HL-60 (cell line): ENCODE data around the gene GIT2.

ENCODE experiments used
- DNase-seq, 2 experiments: peaks; one replicate each; pipeline ENCODE4 v3.0.0-alpha.2; 2010 to 2020; ENCODE audit warnings: low read depth in 1 of 2, low spot score in 1 of 2
- H3K27ac ChIP-seq: fragments of 250-450 bp; sonication (Bioruptor Pico); replicated peaks from 2 replicates; pipeline ENCODE4 v1.5.1; 2020; ENCODE audit warnings: mild to moderate bottlenecking, moderate library complexity
- H3K27me3 ChIP-seq: fragments of 250-450 bp; sonication (Bioruptor Pico); 2 replicates; pipeline ENCODE4 v1.5.1; 2021; ENCODE audit warnings: mild to moderate bottlenecking, moderate library complexity; ENCODE audit not compliant: insufficient read depth, poor library complexity, severe bottlenecking
- H3K4me3 ChIP-seq: replicated peaks from 2 replicates; pipeline ENCODE4 v1.5.1; 2011; ENCODE audit warnings: mild to moderate bottlenecking, control low read depth, low read length; ENCODE audit not compliant: insufficient read depth
- GABPA ChIP-seq: IDR thresholded peaks from 2 replicates; pipeline ENCODE4 v1.6.1; 2012; ENCODE audit warnings: low read depth
- POLR2AphosphoS5 ChIP-seq: IDR thresholded peaks from 2 replicates; pipeline ENCODE4 v1.6.1; 2012; ENCODE audit warnings: low read depth
- SPI1 ChIP-seq: IDR thresholded peaks from 2 replicates; pipeline ENCODE4 v1.6.1; 2012; ENCODE audit warnings: low read depth, mild to moderate bottlenecking, borderline replicate concordance
- TF ChIP-seq, protein P1 (sequence below): IDR thresholded peaks from one replicate; pipeline ENCODE4 v1.5.1; 2011; ENCODE audit warnings: low read length, control low read depth, inconsistent platforms; ENCODE audit not compliant: insufficient read depth
- TF ChIP-seq, protein P2 (sequence below): IDR thresholded peaks from 2 replicates; pipeline ENCODE4 v1.6.1; 2012; ENCODE audit warnings: low read depth; ENCODE audit not compliant: insufficient replicate concordance

GIT2 gene

DNA sequence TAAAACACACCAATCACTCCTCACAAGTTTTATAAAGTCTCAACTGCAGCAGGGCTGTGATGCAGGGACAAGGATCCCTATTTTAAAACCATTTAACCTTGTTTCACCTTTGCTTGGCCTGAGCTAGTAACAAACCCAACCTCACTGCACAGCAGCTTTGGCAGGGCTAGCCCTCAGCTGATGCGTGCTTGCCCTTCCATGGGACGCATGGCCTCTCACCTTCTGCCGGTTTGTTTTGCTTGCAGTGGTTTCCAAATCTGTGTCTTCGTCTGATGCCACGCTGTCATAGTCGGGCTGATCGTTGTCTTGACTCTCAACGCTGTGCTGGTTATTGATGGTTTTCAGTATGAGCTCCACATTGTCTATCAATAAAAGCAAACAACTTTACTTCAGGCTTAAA is 43.3 kb downstream of the GIT2 start:
- H3K4me3 ChIP-seq: no peak overlapping the region

GRCh38 chr12:109952160-109952858 is 43.9 kb downstream of the GIT2 start:
- DNase-seq: no peak
- Histone ChIP-seq H3K27ac (no peak overlapping the region), H3K4me3 (no peak overlapping the region), H3K27me3 (no peaks in the 10 kb centered on the region)
- TF ChIP-seq POLR2AphosphoS5 (no peak), GABPA (no peak), SPI1 (no peak)

More for the DNA sequence above, 43.3 kb downstream of the GIT2 start:
- TF ChIP-seq, protein P1, sequence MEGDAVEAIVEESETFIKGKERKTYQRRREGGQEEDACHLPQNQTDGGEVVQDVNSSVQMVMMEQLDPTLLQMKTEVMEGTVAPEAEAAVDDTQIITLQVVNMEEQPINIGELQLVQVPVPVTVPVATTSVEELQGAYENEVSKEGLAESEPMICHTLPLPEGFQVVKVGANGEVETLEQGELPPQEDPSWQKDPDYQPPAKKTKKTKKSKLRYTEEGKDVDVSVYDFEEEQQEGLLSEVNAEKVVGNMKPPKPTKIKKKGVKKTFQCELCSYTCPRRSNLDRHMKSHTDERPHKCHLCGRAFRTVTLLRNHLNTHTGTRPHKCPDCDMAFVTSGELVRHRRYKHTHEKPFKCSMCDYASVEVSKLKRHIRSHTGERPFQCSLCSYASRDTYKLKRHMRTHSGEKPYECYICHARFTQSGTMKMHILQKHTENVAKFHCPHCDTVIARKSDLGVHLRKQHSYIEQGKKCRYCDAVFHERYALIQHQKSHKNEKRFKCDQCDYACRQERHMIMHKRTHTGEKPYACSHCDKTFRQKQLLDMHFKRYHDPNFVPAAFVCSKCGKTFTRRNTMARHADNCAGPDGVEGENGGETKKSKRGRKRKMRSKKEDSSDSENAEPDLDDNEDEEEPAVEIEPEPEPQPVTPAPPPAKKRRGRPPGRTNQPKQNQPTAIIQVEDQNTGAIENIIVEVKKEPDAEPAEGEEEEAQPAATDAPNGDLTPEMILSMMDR: no peak
- TF ChIP-seq SPI1 (no peak), GABPA (no peak), POLR2AphosphoS5 (no peak)
- TF ChIP-seq, protein P2, sequence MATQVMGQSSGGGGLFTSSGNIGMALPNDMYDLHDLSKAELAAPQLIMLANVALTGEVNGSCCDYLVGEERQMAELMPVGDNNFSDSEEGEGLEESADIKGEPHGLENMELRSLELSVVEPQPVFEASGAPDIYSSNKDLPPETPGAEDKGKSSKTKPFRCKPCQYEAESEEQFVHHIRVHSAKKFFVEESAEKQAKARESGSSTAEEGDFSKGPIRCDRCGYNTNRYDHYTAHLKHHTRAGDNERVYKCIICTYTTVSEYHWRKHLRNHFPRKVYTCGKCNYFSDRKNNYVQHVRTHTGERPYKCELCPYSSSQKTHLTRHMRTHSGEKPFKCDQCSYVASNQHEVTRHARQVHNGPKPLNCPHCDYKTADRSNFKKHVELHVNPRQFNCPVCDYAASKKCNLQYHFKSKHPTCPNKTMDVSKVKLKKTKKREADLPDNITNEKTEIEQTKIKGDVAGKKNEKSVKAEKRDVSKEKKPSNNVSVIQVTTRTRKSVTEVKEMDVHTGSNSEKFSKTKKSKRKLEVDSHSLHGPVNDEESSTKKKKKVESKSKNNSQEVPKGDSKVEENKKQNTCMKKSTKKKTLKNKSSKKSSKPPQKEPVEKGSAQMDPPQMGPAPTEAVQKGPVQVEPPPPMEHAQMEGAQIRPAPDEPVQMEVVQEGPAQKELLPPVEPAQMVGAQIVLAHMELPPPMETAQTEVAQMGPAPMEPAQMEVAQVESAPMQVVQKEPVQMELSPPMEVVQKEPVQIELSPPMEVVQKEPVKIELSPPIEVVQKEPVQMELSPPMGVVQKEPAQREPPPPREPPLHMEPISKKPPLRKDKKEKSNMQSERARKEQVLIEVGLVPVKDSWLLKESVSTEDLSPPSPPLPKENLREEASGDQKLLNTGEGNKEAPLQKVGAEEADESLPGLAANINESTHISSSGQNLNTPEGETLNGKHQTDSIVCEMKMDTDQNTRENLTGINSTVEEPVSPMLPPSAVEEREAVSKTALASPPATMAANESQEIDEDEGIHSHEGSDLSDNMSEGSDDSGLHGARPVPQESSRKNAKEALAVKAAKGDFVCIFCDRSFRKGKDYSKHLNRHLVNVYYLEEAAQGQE: no peak
- H3K27me3 ChIP-seq: no peaks in the 10 kb centered on the region
- H3K27ac ChIP-seq: no peak overlapping the region
- DNase-seq: no peak

- Histone ChIP-seq H3K4me3 (no peak overlapping the region), H3K27me3 (no peaks in the 10 kb centered on the region), H3K27ac (no peak overlapping the region)
- TF ChIP-seq GABPA: no peak
- no peak for DNase-seq
These were observed 44.4 kb downstream of the GIT2 start for GRCh38 chr12:109951751-109952150.

DNA sequence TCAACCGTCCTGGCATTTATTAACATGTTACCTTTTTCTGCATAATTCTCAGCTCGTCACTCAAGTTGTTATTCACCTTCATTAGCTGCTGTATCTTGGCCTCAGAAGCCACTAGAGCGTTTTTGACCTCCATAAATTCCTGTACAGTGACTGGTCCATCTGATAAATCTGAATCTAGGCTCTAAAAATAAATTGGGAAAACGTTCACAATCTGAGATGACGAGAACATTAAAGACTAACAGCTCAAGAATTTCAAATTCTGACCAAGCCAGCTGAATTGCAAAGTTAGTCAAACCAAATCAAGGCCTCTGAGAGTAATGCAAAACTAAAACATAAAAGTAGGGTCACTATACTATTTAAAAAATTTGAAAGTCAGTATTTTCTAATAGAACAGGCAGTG is 45.0 kb downstream of the GIT2 start:
- H3K4me3 ChIP-seq: no peak overlapping the region
- TF ChIP-seq GABPA (no peak), POLR2AphosphoS5 (no peak), SPI1 (no peak)
- TF ChIP-seq, protein P1: no peak
- TF ChIP-seq, protein P2: no peak
- DNase-seq: no peak
- H3K27me3 ChIP-seq: no peaks in the 10 kb centered on the region
- no peak overlapping the region for H3K27ac ChIP-seq

GRCh38 chr12:109950625-109951024 is 45.5 kb downstream of the GIT2 start:
- Histone ChIP-seq H3K27ac (no peak overlapping the region), H3K27me3 (no peaks in the 10 kb centered on the region), H3K4me3 (no peak overlapping the region)
- no peak for TF ChIP-seq SPI1
- TF ChIP-seq, protein P1: no peak
- TF ChIP-seq, protein P2: no peak
- no peak for TF ChIP-seq POLR2AphosphoS5
- TF ChIP-seq GABPA: no peak
- no peak for DNase-seq
